ENCODE measurements around the gene CASP1. TPM values are rescaled to one million over a fixed set of nuclear protein-coding genes. Genes with fewer than 3 reads are reported as not detected.

The CASP1 gene
- total RNA-seq, 1 donor from 2014 or later, result not detected

GRCh38 chr11:104979839-104980238 is 55.1 kb downstream of the CASP1 start:
- H3K27ac Mint-ChIP-seq, result no peak overlapping the region
- no peak for DNase-seq (ENCODE audit: low spot score, unreplicated experiment)
- no peaks in the 10 kb centered on the region for H3K4me1 Mint-ChIP-seq (ENCODE audit: low read depth)
- no peaks in the 10 kb centered on the region for H3K27me3 Mint-ChIP-seq
- TF ChIP-seq CTCF (IDR thresholded peaks at IDR 0.05; ENCODE audit: unreplicated experiment), result no peak
- no peaks in the 10 kb centered on the region for H3K36me3 Mint-ChIP-seq (ENCODE audit: insufficient read depth)
- H3K9me3 Mint-ChIP-seq (ENCODE audit: low read depth), result peaks cover 2% of the 10 kb centered on the region
- no peak overlapping the region for H3K4me3 Mint-ChIP-seq (ENCODE audit: low read depth)

Other genes with a start within 250 kb of the CASP1 start
- gene CASP12, start 136.7 kb downstream of the CASP1 start, total RNA-seq, result not detected in 2 replicates
- 0.98 TPM in 1 of 2 replicates, not detected in the other for gene CASP4, start 66.6 kb downstream of the CASP1 start, total RNA-seq
- not detected in 2 replicates for gene CASP5, start 12.0 kb downstream of the CASP1 start, total RNA-seq
- gene CARD16, start 10.2 kb upstream of the CASP1 start, total RNA-seq, result not detected in 2 replicates
- gene CARD18, start 104.6 kb upstream of the CASP1 start, total RNA-seq, result not detected in 2 replicates

Measured in progenitor cell of endocrine pancreas (in vitro differentiated cells).